Panc1 (cell line): ENCODE data around the gene IDE. TPM values are rescaled to one million over a fixed set of nuclear protein-coding genes. Genes with fewer than 3 reads are reported as not detected.

Experiments
- ATAC-seq: fragments of 200-7000 bp; cut with Tn5 transposase; 2 replicates; pipeline ENCODE4 v1.9.1; 2020; ENCODE audit warnings: mild to moderate bottlenecking, moderate library complexity
- BruUV-seq: library from RNA; stranded (reverse); fragments of 400-500 nt; replicated peaks from 2 replicates; lab custom pipeline; 2021; lab: Mats Ljungman, UMichigan
- CTCF ChIA-PET: fragments of 300-600 bp; sonication (Branson Sonifier 250); formaldehyde crosslinking; loops from one replicate; lab custom pipeline; 2022; ENCODE audit warnings: antibody characterized with exemption; lab: Charles Lee
- POLR2A ChIA-PET: fragments of 300-600 bp; sonication (Branson Sonifier 250); formaldehyde crosslinking; loops from one replicate; lab custom pipeline; 2022; ENCODE audit warnings: antibody characterized with exemption; lab: Charles Lee
- DNase-seq: peaks from one replicate; pipeline ENCODE4 v3.0.0-alpha.2; 2010; ENCODE audit warnings: low read depth, low spot score
- H3K27ac ChIP-seq: 2 replicates; pipeline ENCODE4 v1.5.1; 2011; ENCODE audit warnings: mild to moderate bottlenecking, low read length, inconsistent platforms
- H3K27me3 ChIP-seq: fragments of 200-500 bp; sonication (Bioruptor generic); 2 replicates; pipeline ENCODE4 v1.6.0; 2014; ENCODE audit warnings: low read length, inconsistent platforms; ENCODE audit not compliant: control insufficient read depth, insufficient read depth
- H3K36me3 ChIP-seq: fragments of 200-500 bp; sonication (Bioruptor generic); 2 replicates; pipeline ENCODE4 v1.5.1; 2014; ENCODE audit warnings: inconsistent platforms, mild to moderate bottlenecking, low read length, moderate library complexity; ENCODE audit not compliant: control insufficient read depth, insufficient read depth
- H3K4me1 ChIP-seq: 2 replicates; pipeline ENCODE4 v1.5.1; 2011; ENCODE audit warnings: inconsistent platforms, mild to moderate bottlenecking, low read length, moderate library complexity; ENCODE audit not compliant: control insufficient read depth, insufficient read depth
- H3K4me3 ChIP-seq, 2 experiments: 2 replicates each; pipeline ENCODE4 v1.5.1; 2011 to 2012; ENCODE audit warnings: low read depth in 2 of 2, low read length in 2 of 2, mild to moderate bottlenecking in 2 of 2, inconsistent platforms in 1 of 2, moderate library complexity in 1 of 2
- H3K9me3 ChIP-seq: fragments of 200-500 bp; sonication (Bioruptor generic); 2 replicates; pipeline ENCODE4 v1.5.1; 2014; ENCODE audit warnings: low read depth, mild to moderate bottlenecking, inconsistent platforms, low read length, moderate library complexity; ENCODE audit not compliant: control insufficient read depth, insufficient read depth
- POLR2AphosphoS5 ChIP-seq: IDR thresholded peaks from 2 replicates; pipeline ENCODE4 v1.6.1; 2012; ENCODE audit warnings: mild to moderate bottlenecking, low read depth, low read length, moderate library complexity
- SIN3A ChIP-seq: IDR thresholded peaks from 2 replicates; pipeline ENCODE4 v1.6.1; 2012; ENCODE audit warnings: low read depth, mild to moderate bottlenecking, low read length, moderate library complexity, borderline replicate concordance; ENCODE audit not compliant: insufficient read depth
- TCF7L2 ChIP-seq: IDR thresholded peaks from 2 replicates; pipeline ENCODE4 v1.6.1; 2011; ENCODE audit warnings: mild to moderate bottlenecking, low read depth, low read length, inconsistent platforms
- in situ Hi-C: cut with HindIII; loops from 2 replicates; pipeline ENCODE4 v1.10.0; 2016; ENCODE audit warnings: low sequenced_read_pairs, low pct_unique_long_range_greater_than_20kb
- intact Hi-C: fragments of 100-400 bp; cut with micrococcal nuclease; formaldehyde crosslinking; loops from one replicate; pipeline ENCODE4 v1.10.0; 2022; ENCODE audit not compliant: unreplicated experiment
- total RNA-seq: library from RNA; stranded (reverse); gene quantifications from one replicate; pipeline ENCODE4 v1.2.1, GENCODE V29; 2021; ENCODE audit not compliant: unreplicated experiment
- TF ChIP-seq, protein P1 (sequence below), 2 experiments: IDR thresholded peaks; 2 replicates each; pipeline ENCODE4 v1.6.1; 2011 to 2012; ENCODE audit warnings: low read depth in 2 of 2, control low read depth in 1 of 2, low read length in 1 of 2, mild to moderate bottlenecking in 1 of 2, moderate library complexity in 1 of 2; ENCODE audit not compliant: insufficient read depth in 1 of 2
- TF ChIP-seq, protein P2 (sequence below): fragments of 450-650 bp; IDR thresholded peaks from 2 replicates; pipeline ENCODE4 v1.5.1; 2017; ENCODE audit warnings: mild to moderate bottlenecking

The IDE gene
- total RNA-seq, 1 experiment from 2014 or later, result 79.0 TPM

DNA sequence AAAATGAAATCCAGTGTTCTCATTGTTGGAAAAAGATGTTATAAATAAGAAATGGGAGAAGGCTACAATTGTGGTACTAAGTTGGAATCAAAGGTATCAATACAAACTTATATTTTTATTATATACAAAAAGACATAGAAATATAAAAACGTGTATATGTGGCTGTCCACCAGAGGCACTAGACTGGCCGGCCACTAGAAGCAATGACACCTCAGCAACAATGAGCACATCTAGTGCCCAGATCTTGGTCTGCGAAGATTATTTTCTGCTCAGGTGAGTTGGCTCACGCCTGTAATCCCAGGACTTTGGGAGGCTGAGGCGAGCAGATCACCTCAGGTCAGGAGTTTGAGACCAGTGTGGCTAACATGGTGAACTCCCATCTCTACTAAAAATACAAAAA lies 21.6 kb downstream of the IDE start:
- in situ Hi-C loops (no loop called here), intact Hi-C loops (no loop called here)
- ATAC-seq (no peak), DNase-seq (no peak)
- no peaks in the 10 kb centered on the region for H3K27me3 ChIP-seq
- TF ChIP-seq, protein P1, sequence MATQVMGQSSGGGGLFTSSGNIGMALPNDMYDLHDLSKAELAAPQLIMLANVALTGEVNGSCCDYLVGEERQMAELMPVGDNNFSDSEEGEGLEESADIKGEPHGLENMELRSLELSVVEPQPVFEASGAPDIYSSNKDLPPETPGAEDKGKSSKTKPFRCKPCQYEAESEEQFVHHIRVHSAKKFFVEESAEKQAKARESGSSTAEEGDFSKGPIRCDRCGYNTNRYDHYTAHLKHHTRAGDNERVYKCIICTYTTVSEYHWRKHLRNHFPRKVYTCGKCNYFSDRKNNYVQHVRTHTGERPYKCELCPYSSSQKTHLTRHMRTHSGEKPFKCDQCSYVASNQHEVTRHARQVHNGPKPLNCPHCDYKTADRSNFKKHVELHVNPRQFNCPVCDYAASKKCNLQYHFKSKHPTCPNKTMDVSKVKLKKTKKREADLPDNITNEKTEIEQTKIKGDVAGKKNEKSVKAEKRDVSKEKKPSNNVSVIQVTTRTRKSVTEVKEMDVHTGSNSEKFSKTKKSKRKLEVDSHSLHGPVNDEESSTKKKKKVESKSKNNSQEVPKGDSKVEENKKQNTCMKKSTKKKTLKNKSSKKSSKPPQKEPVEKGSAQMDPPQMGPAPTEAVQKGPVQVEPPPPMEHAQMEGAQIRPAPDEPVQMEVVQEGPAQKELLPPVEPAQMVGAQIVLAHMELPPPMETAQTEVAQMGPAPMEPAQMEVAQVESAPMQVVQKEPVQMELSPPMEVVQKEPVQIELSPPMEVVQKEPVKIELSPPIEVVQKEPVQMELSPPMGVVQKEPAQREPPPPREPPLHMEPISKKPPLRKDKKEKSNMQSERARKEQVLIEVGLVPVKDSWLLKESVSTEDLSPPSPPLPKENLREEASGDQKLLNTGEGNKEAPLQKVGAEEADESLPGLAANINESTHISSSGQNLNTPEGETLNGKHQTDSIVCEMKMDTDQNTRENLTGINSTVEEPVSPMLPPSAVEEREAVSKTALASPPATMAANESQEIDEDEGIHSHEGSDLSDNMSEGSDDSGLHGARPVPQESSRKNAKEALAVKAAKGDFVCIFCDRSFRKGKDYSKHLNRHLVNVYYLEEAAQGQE (IDR thresholded peaks at IDR 0.05; ENCODE audit: insufficient read depth in 1 of 2, low read depth in 2 of 2, low read length in 1 of 2), result no peak
- TF ChIP-seq, protein P2, sequence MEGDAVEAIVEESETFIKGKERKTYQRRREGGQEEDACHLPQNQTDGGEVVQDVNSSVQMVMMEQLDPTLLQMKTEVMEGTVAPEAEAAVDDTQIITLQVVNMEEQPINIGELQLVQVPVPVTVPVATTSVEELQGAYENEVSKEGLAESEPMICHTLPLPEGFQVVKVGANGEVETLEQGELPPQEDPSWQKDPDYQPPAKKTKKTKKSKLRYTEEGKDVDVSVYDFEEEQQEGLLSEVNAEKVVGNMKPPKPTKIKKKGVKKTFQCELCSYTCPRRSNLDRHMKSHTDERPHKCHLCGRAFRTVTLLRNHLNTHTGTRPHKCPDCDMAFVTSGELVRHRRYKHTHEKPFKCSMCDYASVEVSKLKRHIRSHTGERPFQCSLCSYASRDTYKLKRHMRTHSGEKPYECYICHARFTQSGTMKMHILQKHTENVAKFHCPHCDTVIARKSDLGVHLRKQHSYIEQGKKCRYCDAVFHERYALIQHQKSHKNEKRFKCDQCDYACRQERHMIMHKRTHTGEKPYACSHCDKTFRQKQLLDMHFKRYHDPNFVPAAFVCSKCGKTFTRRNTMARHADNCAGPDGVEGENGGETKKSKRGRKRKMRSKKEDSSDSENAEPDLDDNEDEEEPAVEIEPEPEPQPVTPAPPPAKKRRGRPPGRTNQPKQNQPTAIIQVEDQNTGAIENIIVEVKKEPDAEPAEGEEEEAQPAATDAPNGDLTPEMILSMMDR, result no peak
- no peak for TF ChIP-seq SIN3A
- H3K9me3 ChIP-seq, result no peaks in the 10 kb centered on the region; the same call in 1 of the 2 replicates
- H3K4me3 ChIP-seq, result no peak overlapping the region
- CTCF ChIA-PET, result no interaction called here
- H3K36me3 ChIP-seq, result no peaks in the 10 kb centered on the region
- BruUV-seq, result no TSS peak
- H3K27ac ChIP-seq, result no peak overlapping the region
- POLR2A ChIA-PET, result no interaction called here
- no peaks in the 10 kb centered on the region for H3K4me1 ChIP-seq

DNA sequence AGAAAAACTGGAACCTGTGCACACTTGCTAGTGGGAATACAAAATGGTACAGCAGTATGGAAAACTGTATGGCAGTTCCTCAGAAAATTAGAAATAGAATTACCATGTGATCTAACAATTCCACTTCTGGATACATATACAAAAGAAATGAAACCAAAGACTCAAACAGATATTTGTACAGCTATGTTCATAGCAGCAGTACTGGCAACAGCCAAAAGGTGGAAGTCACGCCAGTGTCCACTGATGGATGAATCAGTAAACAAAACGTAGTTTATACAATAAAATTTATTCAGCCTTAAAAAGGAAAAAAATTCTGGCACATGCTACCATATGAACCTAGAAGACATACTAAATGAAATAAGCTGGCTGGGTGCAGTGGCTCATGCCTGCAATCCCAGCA lies 23.0 kb downstream of the IDE start:
- Histone ChIP-seq H3K4me3 (no peak overlapping the region), H3K36me3 (no peaks in the 10 kb centered on the region), H3K9me3 (no peaks in the 10 kb centered on the region; the same call in 1 of the 2 replicates), H3K4me1 (no peaks in the 10 kb centered on the region), H3K27me3 (no peaks in the 10 kb centered on the region), H3K27ac (no peak overlapping the region)
- TF ChIP-seq TCF7L2, result no peak
- TF ChIP-seq, protein P2, result no peak
- no peak for TF ChIP-seq SIN3A
- no peak for TF ChIP-seq POLR2AphosphoS5
- TF ChIP-seq, protein P1 (IDR thresholded peaks at IDR 0.05; ENCODE audit: insufficient read depth in 1 of 2, low read depth in 2 of 2, low read length in 1 of 2), result no peak
- ChIA-PET POLR2A (no interaction called here), CTCF (no interaction called here)
- peak; percentile 53; the same call in 1 of the 2 replicates for ATAC-seq
- in situ Hi-C loops (no loop called here), intact Hi-C loops (no loop called here)
- BruUV-seq, result no TSS peak
- DNase-seq, result no peak
